ENCODE data around the gene DUSP16.

Gene DUSP16

DNA sequence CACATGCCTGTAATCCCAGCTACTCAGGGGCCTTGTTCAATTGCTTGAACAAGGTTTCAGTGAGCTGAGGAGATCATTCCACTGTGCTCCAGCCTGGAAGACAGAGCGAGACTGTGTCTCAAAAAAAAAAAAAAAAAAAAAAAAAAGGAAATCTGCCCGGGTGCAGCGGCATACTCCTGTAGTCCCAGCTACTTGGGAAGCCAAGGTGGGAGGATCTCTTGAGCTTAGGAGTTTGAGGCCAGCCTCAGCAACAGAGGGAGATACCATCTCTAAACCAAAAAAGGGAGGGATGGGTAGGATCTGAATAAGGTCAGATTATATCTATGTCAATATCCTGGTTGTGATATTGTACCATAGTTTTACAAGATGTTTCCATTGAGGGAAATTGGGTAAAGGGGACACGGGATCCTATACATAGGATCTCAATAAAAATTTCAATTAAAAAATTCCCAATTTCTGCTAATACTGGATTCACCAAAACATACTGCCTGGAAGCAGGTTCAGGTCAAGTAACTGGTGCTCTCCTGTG, 129.4 kb downstream of the DUSP16 start:
- Histone ChIP-seq H3K4me1 (ENCODE audit: control insufficient read depth, insufficient read depth, low read length) (peaks cover 10% of the 10 kb centered on the region), H3K36me3 (ENCODE audit: control insufficient read depth, insufficient read depth, low read length) (no peaks in the 10 kb centered on the region), H3K4me3 (ENCODE audit: low read length) (no peak overlapping the region), H3K9ac (ENCODE audit: low read length) (no peak overlapping the region), H3K27me3 (ENCODE audit: control insufficient read depth, insufficient read depth, low read length) (no peaks in the 10 kb centered on the region), H3K9me3 (ENCODE audit: control insufficient read depth, low read length) (no peaks in the 10 kb centered on the region)

DNA sequence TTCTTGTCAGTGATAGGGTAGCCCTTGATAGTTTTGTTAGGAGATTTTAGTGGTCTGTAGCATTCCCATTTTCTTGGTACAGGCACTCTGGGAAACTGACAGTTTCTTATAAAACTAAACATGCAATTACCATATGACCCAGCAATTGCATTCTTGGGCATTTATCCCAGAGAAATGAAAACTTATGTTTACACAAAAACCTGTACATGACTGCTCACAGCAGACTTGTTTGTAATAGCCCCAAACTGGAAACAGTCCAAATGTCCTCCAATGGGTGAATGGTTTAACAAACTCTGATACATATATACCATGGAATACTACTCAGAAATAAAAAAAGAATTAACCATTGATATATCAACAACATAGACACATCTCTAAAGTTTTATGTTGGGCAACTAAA, 130.3 kb downstream of the DUSP16 start:
- Histone ChIP-seq H3K27me3 (ENCODE audit: control insufficient read depth, insufficient read depth, low read length) (no peaks in the 10 kb centered on the region), H3K9ac (ENCODE audit: low read length) (no peak overlapping the region), H3K9me3 (ENCODE audit: control insufficient read depth, low read length) (no peaks in the 10 kb centered on the region), H3K4me1 (ENCODE audit: control insufficient read depth, insufficient read depth, low read length) (peaks cover 10% of the 10 kb centered on the region), H3K36me3 (ENCODE audit: control insufficient read depth, insufficient read depth, low read length) (no peaks in the 10 kb centered on the region), H3K4me3 (ENCODE audit: low read length) (no peak overlapping the region)

DNA sequence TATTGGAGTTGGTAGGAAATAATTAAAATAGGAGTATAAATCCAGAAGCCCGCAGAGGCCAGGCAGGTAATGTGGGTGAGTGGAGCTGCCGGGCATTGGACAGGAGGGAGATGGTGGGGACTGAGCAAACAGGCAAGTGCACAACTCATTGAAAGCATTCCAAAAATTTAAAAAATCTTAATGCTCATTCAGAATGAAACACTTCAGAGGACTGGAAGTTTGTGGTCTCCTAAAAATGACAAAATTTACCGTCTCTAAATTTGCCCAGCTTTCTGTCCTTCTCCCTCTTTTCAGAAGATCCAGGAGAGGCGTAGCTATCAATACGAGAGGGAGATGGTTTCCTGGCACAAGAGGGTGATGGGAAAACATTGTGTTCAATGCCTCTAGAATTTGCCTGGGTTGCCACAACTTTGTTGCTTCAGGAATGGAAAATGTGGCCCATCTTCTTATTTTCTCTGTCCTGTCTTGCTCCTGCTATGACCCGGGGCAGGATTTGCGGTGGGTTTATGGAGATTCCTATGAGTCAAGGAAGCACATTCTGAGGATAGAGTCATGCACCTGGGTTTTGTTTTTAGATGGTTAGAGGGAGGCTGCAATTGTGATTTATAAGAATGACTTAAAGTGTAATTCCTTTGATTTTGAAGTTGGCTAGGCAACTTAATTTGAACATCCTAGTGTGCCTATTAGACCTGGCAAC, 133.6 kb downstream of the DUSP16 start:
- H3K27me3 ChIP-seq (ENCODE audit: control insufficient read depth, insufficient read depth, low read length), result no peaks in the 10 kb centered on the region
- peaks cover 20% of the 10 kb centered on the region for H3K4me1 ChIP-seq (ENCODE audit: control insufficient read depth, insufficient read depth, low read length)
- no peaks in the 10 kb centered on the region for H3K9me3 ChIP-seq (ENCODE audit: control insufficient read depth, low read length)
- H3K36me3 ChIP-seq (ENCODE audit: control insufficient read depth, insufficient read depth, low read length), result no peaks in the 10 kb centered on the region
- no peak overlapping the region for H3K4me3 ChIP-seq (ENCODE audit: low read length)
- H3K9ac ChIP-seq (ENCODE audit: low read length), result no peak overlapping the region

DNA sequence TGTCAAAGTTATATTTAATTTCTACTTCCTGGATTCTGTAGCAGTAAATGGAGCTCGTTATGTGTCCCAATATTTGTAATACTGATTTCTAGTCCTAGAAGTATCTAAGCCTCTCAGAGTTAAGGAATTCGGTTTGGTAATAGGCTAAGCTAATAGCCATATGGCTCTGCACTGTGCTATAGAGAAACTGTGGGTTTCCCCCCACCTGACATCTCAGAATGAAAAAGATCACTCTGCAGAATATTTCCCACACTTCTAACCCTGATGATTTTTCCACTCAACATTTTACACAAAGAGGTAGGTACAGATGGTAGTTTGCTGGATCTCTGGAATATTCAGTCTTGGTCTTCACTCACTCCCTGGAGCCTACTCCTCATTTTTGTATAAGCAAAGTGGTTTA, 134.6 kb downstream of the DUSP16 start:
- no peaks in the 10 kb centered on the region for H3K9me3 ChIP-seq (ENCODE audit: control insufficient read depth, low read length)
- H3K27me3 ChIP-seq (ENCODE audit: control insufficient read depth, insufficient read depth, low read length), result no peaks in the 10 kb centered on the region
- H3K4me1 ChIP-seq (ENCODE audit: control insufficient read depth, insufficient read depth, low read length), result peaks cover 20% of the 10 kb centered on the region
- H3K4me3 ChIP-seq (ENCODE audit: low read length), result no peak overlapping the region
- H3K36me3 ChIP-seq (ENCODE audit: control insufficient read depth, insufficient read depth, low read length), result no peaks in the 10 kb centered on the region
- no peak overlapping the region for H3K9ac ChIP-seq (ENCODE audit: low read length)

DNA sequence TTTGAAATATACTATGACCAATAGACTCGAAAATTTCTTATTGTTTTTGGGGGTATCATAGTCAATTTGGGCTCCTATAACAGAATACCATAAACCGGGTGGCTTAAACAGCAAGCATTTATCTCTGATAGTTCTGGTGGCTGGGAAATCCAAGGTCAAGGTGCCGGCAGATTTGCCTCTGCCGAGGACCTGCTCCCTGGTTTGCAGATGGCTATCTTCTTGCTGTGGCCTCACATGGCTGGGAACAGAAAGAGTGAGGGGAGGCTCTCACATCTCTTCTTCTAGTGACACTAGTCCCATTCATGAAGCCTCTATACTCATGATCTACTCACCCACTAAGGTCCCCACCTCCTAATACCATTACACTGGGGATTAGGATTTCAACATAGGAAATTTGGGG, 135.1 kb downstream of the DUSP16 start:
- no peak overlapping the region for H3K9ac ChIP-seq (ENCODE audit: low read length)

DNA sequence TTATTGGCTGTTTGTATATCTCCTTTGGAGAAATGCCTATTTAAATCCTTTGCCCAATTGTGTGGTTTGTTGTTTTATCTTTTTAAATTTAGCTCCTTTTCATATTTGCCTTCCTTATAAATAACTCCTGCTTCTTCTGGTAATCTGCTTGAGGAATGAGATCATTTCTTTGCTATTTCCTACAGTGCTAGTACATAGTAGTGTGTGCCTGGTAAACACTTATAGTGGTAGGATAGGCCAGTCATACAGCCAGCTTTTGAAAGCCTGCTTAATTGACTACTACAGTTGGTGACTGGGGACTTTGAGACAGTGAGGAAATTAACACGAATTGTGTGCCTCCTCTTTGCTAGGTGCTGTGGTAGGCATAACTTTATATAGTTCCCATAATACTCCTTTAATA, 137.0 kb downstream of the DUSP16 start:
- Histone ChIP-seq H3K4me3 (ENCODE audit: low read length) (no peak overlapping the region), H3K4me1 (ENCODE audit: control insufficient read depth, insufficient read depth, low read length) (peaks cover 10% of the 10 kb centered on the region), H3K9me3 (ENCODE audit: control insufficient read depth, low read length) (no peaks in the 10 kb centered on the region), H3K9ac (ENCODE audit: low read length) (peak overlapping the region; percentile 32), H3K27me3 (ENCODE audit: control insufficient read depth, insufficient read depth, low read length) (no peaks in the 10 kb centered on the region), H3K36me3 (ENCODE audit: control insufficient read depth, insufficient read depth, low read length) (no peaks in the 10 kb centered on the region)

More for the DNA sequence above, 135.1 kb downstream of the DUSP16 start:
- no peaks in the 10 kb centered on the region for H3K9me3 ChIP-seq (ENCODE audit: control insufficient read depth, low read length)
- H3K4me1 ChIP-seq (ENCODE audit: control insufficient read depth, insufficient read depth, low read length), result peaks cover 15% of the 10 kb centered on the region
- no peaks in the 10 kb centered on the region for H3K27me3 ChIP-seq (ENCODE audit: control insufficient read depth, insufficient read depth, low read length)
- no peaks in the 10 kb centered on the region for H3K36me3 ChIP-seq (ENCODE audit: control insufficient read depth, insufficient read depth, low read length)
- no peak overlapping the region for H3K4me3 ChIP-seq (ENCODE audit: low read length)

DNA sequence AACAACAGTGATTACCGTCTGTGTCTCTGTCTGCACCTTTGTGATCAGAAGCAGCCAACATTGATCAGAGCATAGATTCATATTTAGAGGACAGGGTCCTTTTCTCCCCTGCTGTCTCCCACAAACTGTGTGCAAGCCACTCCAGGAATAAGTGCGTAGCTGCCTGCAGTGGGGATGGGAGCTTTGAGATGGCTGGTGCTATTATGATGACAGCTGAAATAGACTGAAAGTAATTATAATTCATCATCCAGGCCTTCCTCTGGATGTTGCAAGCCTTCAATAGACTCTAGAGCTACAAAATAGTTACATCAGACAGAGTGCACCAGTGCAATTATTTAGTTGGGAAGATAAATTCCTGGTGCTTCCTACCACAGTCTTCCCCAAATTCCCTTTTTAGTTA, 137.7 kb downstream of the DUSP16 start:
- Histone ChIP-seq H3K9ac (ENCODE audit: low read length) (no peak overlapping the region), H3K27me3 (ENCODE audit: control insufficient read depth, insufficient read depth, low read length) (no peaks in the 10 kb centered on the region)

More for the DNA sequence above, 137.7 kb downstream of the DUSP16 start:
- no peaks in the 10 kb centered on the region for H3K36me3 ChIP-seq (ENCODE audit: control insufficient read depth, insufficient read depth, low read length)
- peaks cover 10% of the 10 kb centered on the region for H3K4me1 ChIP-seq (ENCODE audit: control insufficient read depth, insufficient read depth, low read length)
- no peak overlapping the region for H3K4me3 ChIP-seq (ENCODE audit: low read length)
- H3K9me3 ChIP-seq (ENCODE audit: control insufficient read depth, low read length), result no peaks in the 10 kb centered on the region

All from mucosa of stomach (tissue), 1 donor.